Stimulated activated naive CD8-positive, alpha-beta T cell treated with anti-CD3 and anti-CD28 coated beads, Interleukin-15, Interleukin-2, amounts not matched to agents 100 ng/mL and 50 ng/mL, for 24 hours (primary cell): ENCODE data around the gene TMCC3.

Experiments
- H3K27ac Mint-ChIP-seq: one replicate; pipeline ENCODE4 v1.8.0; 2021; ENCODE audit warnings: mild to moderate bottlenecking, mixed read lengths
- H3K27me3 Mint-ChIP-seq: one replicate; pipeline ENCODE4 v1.8.0; 2021; ENCODE audit warnings: mixed read lengths
- H3K36me3 Mint-ChIP-seq: one replicate; pipeline ENCODE4 v1.8.0; 2021; ENCODE audit warnings: low read depth, mixed read lengths
- H3K4me1 Mint-ChIP-seq: one replicate; pipeline ENCODE4 v1.8.0; 2021; ENCODE audit warnings: low read depth, mixed read lengths
- H3K4me3 Mint-ChIP-seq: one replicate; pipeline ENCODE4 v1.8.0; 2021; ENCODE audit warnings: mild to moderate bottlenecking, mixed read lengths
- H3K9me3 Mint-ChIP-seq: one replicate; pipeline ENCODE4 v1.8.0; 2021; ENCODE audit warnings: mixed read lengths

Gene TMCC3

DNA sequence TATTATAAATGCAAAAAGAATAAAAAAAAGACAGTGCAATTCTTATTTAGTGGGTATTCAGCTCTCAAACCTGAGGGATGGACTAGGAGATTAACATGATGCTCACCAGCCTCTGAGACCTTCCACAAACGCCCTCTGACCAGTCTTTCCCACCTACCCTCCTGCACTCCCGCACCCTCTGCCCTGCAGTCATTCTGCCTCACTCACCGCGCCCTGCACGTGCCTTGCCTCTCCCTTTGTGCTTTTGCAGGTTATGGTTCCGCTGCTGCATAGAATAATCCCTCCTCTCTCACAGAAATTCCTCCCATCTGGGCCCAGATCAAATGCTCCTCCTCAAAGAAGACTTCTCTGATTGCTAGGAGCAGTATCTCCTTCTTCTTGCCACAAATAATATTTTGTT lies 28.5 kb upstream of the TMCC3 start:
- peaks cover 38% of the 10 kb centered on the region for H3K4me1 Mint-ChIP-seq
- peaks cover 4% of the 10 kb centered on the region for H3K9me3 Mint-ChIP-seq
- no peak overlapping the region for H3K4me3 Mint-ChIP-seq
- no peaks in the 10 kb centered on the region for H3K36me3 Mint-ChIP-seq
- no peak overlapping the region for H3K27ac Mint-ChIP-seq
- H3K27me3 Mint-ChIP-seq: peaks cover 3% of the 10 kb centered on the region

DNA sequence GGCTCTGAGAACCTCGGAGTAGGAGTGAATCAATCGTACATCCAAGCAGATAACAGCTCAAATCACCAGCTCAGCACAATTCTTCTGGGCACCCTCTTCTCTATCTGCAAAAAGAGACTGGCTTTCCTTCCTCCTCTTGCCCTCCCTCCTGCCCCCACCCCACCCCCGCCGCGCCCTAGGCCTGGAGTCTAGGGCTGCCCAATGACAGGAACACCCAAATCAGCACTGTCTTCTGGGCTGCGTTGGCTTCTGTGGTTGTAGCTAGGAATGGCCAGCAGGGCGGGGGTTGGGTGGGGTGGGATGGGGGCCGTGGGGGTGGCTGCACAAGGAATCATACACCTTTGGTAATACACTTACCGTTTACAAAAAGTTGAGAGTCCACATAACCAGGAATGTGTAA lies 28.0 kb upstream of the TMCC3 start:
- Mint-ChIP-seq H3K36me3 (no peaks in the 10 kb centered on the region), H3K9me3 (peaks cover 4% of the 10 kb centered on the region), H3K4me1 (peaks cover 34% of the 10 kb centered on the region), H3K27me3 (peaks cover 3% of the 10 kb centered on the region), H3K27ac (no peak overlapping the region), H3K4me3 (no peak overlapping the region)

DNA sequence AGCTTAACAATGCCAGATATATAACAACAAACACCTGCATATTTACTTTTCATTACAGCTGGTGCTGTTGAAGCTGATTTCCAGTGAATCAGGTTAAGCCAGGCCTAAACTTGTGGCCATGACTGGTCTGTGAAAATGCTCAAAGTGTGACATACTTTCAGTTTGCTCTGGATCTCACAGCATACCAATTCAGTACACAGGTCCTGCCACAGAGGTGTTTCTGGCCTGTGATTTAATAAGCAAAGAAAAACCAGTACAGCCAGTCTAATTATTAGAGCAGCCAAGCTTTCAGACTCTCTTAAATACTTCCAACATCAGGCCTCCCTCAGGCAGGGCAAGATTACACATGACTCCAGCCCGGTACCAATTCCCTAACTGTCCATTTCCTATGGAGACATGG lies 27.4 kb upstream of the TMCC3 start:
- peaks cover 4% of the 10 kb centered on the region for H3K9me3 Mint-ChIP-seq
- no peak overlapping the region for H3K27ac Mint-ChIP-seq
- H3K4me3 Mint-ChIP-seq: no peak overlapping the region
- no peaks in the 10 kb centered on the region for H3K27me3 Mint-ChIP-seq
- H3K36me3 Mint-ChIP-seq: no peaks in the 10 kb centered on the region
- peaks cover 30% of the 10 kb centered on the region for H3K4me1 Mint-ChIP-seq

DNA sequence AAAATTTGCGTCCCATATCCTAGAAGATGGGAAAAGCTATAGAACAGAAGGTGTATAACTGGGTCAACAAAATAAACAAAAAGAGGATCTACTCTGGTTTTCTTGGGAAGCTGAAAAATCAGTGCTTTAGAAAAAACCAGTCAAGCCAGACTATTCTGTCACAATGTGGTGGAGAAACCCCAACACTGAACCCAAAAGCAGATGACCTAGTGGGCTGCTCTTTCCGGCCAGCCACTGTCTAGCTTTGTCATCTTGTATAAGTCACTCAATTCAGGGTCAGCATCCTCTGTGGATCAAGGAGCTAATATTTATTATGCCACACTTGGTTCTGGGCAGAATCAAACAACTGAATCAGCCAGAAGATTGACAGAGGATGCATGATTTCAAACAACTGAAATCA lies 26.6 kb upstream of the TMCC3 start:
- Mint-ChIP-seq H3K4me1 (peaks cover 26% of the 10 kb centered on the region), H3K36me3 (no peaks in the 10 kb centered on the region), H3K27me3 (no peaks in the 10 kb centered on the region), H3K4me3 (no peak overlapping the region), H3K27ac (no peak overlapping the region), H3K9me3 (peaks cover 4% of the 10 kb centered on the region)

DNA sequence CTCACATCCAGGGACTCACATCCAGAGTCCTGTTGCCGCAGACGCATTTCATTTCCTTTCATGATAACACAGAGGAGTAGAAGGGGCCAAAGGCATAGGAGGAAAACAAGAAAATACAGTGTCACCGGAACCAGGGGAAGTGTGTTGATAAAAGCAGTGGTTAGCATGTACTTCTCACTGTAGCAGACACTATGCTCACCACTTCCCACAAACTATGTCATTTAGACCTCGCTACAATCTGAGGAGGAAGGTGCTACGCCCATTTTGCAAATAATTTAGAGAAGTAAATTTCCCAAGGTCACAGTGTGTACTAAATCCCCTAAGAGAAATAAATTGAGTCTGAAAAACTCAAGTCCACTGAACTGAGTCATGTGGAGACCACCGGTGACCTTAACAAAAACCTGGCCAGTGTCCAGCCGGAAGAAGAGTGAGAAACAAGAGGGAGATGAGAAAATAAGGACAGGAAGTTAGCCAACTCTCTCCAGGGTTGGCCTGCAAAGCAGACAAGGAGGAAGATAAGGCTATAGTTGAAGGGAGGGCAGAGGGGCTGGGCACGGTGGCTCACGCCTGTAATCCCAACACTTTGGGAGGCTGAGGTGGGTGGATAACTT lies 25.8 kb upstream of the TMCC3 start:
- Mint-ChIP-seq H3K4me3 (no peak overlapping the region), H3K36me3 (no peaks in the 10 kb centered on the region), H3K27ac (peak overlapping the region; percentile 8), H3K9me3 (peaks cover 4% of the 10 kb centered on the region), H3K27me3 (no peaks in the 10 kb centered on the region), H3K4me1 (peaks cover 26% of the 10 kb centered on the region)

DNA sequence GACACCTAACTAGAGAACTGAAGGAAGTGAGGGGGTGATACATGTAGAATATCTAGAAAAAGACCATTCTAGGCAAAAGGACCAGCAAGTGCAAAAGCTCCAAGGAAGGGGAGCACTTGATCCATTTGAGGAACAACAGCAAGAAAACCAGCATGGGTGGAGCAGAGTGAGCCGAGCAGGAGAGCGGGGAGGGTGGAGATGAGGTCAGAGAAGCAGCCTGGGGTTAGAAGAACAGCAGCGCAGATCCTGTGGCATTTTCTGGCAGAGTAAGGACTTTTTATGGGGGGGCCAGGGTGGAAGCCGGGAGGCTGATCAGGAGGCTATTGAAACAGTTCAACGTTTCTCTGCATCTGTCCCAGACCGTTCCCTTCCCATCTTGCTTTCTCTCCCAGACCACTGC lies 24.5 kb upstream of the TMCC3 start:
- Mint-ChIP-seq H3K27me3 (no peaks in the 10 kb centered on the region), H3K4me1 (peaks cover 26% of the 10 kb centered on the region), H3K27ac (no peak overlapping the region), H3K4me3 (no peak overlapping the region), H3K36me3 (no peaks in the 10 kb centered on the region), H3K9me3 (no peaks in the 10 kb centered on the region)

DNA sequence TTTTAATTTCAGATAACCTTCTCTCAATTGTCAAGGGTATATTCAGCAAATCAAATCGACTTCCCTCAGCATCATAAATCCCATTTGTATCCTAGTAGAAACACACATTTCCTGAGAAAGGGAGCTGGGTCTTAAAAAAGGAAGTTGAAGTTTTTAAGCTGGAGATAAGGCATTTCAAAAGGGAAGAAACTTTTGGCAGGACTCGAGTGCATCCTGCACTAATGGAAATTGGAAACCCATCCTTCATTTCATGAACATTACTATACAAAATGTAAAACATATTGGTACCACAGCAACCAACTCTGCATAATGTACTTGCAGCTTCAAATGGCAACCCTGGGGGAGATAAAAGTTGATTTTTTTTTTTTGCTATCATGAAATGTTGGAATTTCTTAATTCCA lies 23.7 kb upstream of the TMCC3 start:
- Mint-ChIP-seq H3K36me3 (no peaks in the 10 kb centered on the region), H3K4me1 (peaks cover 26% of the 10 kb centered on the region), H3K9me3 (no peaks in the 10 kb centered on the region), H3K27ac (no peak overlapping the region), H3K4me3 (no peak overlapping the region), H3K27me3 (no peaks in the 10 kb centered on the region)

DNA sequence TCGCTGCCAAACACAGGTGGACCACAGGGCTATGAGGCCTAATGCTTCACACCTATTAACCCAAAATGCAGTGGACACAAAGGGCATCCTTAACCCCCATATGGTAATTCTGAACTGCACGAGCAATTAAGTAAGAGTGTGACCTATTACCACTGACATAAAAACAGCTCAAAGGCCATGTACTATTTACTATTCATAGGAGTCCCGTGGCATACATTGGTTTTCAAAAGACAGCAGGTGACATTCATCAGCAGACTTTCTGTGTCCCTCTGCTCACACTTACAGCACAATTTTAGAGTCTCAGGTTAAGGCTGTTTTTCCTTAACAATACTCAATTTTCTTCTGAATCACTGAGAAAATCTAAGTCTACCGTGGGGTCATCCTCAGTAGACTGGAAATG lies 23.1 kb upstream of the TMCC3 start:
- H3K9me3 Mint-ChIP-seq: no peaks in the 10 kb centered on the region
- peaks cover 26% of the 10 kb centered on the region for H3K4me1 Mint-ChIP-seq
- no peak overlapping the region for H3K27ac Mint-ChIP-seq
- H3K36me3 Mint-ChIP-seq: no peaks in the 10 kb centered on the region
- H3K4me3 Mint-ChIP-seq: no peak overlapping the region
- H3K27me3 Mint-ChIP-seq: no peaks in the 10 kb centered on the region

DNA sequence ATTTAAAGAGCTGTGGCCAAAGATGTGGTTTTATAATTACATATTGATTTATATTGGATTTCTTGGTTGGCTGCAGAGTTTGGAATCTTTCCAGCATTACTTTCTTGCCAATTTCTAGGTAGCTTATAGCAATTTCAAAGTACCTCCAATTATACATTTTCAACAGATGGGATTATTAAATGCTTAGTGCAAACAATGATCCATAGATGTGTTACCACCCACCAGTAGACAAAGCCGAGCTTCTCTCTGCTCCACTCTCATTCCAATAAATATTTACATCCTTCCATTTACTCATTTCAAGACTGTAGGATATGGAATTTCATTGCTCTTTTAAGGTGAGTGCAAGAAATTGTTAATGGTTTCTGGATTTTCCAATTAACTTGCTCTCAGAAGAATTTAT lies 21.6 kb upstream of the TMCC3 start:
- Mint-ChIP-seq H3K4me1 (peaks cover 19% of the 10 kb centered on the region), H3K4me3 (no peak overlapping the region), H3K27ac (no peak overlapping the region), H3K36me3 (no peaks in the 10 kb centered on the region), H3K9me3 (no peaks in the 10 kb centered on the region), H3K27me3 (no peaks in the 10 kb centered on the region)

DNA sequence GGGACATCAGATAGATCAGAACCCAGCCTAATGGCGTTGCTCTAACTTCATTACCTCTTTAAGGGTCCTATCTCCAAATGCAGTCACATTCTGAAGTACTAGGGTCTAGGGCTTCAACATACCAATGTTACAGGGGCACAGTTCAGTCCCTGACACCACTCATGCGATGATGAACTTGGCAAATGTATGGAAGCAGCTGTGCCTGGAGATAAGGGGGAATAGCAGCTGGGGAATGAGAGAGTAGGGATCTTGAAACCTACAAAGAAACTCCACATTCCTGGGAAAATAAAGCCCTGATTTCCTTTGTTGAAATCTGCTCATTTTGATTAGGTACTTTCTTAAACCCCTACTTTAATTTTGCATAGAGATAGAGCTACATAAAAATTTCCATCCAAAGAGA lies 20.5 kb upstream of the TMCC3 start:
- Mint-ChIP-seq H3K36me3 (no peaks in the 10 kb centered on the region), H3K4me3 (no peak overlapping the region), H3K27me3 (no peaks in the 10 kb centered on the region), H3K27ac (no peak overlapping the region), H3K9me3 (no peaks in the 10 kb centered on the region), H3K4me1 (peaks cover 9% of the 10 kb centered on the region)

DNA sequence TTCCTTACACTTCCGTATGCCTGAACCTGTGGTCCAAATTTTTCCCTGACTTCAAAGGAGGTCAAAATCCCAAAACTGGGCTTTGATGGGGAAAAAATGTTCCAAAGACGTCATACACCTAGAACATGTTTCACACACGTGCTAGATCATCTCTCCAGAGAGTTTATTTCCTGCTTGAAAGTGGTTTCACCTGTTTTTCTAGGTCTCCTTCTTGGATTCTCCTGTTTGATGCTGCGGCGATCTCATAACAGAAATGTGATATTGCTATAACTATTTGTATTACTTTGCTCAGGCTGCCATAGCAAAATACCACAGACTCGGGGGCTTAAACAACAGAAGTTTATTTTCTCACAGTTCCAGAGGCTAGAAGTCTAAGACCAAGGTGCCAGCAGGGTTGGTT lies 19.7 kb upstream of the TMCC3 start:
- Mint-ChIP-seq H3K4me1 (peaks cover 5% of the 10 kb centered on the region), H3K27ac (no peak overlapping the region), H3K36me3 (no peaks in the 10 kb centered on the region), H3K9me3 (no peaks in the 10 kb centered on the region), H3K4me3 (no peak overlapping the region), H3K27me3 (no peaks in the 10 kb centered on the region)

DNA sequence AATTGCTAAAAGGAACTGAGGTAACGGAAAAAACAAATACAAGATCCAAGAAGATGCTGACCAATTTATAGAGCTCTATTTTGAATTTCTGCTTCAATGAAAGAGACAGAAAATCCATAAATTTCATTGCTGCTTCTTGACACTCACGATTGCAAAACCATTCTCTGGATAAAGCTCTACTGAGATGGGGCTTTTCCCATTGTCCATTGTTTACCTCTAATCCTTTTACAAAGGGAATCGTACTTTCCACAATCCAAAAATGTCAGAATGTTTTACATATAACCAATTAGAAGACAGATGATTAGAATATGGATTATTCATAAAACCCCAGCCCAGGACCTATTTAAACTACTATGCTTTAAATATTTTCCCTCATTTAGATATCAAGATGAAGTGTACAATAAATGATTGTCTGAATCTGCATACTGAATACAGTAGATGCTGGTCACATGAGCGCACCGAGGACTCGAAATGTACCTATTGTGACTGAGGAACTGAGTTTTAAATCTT lies 16.7 kb upstream of the TMCC3 start:
- no peak overlapping the region for H3K4me3 Mint-ChIP-seq
- H3K27me3 Mint-ChIP-seq: no peaks in the 10 kb centered on the region
- H3K4me1 Mint-ChIP-seq: no peaks in the 10 kb centered on the region
- H3K36me3 Mint-ChIP-seq: no peaks in the 10 kb centered on the region
- H3K9me3 Mint-ChIP-seq: no peaks in the 10 kb centered on the region
- H3K27ac Mint-ChIP-seq: no peak overlapping the region

DNA sequence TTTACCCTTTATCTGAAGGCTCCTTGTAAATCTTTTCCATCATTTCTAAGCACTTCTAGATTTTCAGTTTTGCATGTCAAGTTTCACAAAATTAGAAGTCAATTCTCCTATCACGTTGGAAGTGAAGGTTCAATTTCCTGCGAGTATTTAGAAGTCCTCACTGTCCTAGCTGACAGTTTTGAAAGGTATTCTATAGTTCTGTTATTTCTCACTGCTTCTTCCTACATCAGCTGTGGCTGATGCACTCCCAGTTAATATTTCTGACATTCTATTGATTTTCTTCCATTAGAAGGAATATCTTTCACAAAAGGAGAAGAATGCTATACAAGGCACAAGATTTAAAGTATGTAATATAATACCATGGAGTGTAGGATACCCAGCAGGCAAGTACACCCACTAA lies 15.8 kb upstream of the TMCC3 start:
- Mint-ChIP-seq H3K27me3 (no peaks in the 10 kb centered on the region), H3K4me3 (no peak overlapping the region), H3K27ac (no peak overlapping the region), H3K9me3 (no peaks in the 10 kb centered on the region), H3K4me1 (no peaks in the 10 kb centered on the region), H3K36me3 (no peaks in the 10 kb centered on the region)

DNA sequence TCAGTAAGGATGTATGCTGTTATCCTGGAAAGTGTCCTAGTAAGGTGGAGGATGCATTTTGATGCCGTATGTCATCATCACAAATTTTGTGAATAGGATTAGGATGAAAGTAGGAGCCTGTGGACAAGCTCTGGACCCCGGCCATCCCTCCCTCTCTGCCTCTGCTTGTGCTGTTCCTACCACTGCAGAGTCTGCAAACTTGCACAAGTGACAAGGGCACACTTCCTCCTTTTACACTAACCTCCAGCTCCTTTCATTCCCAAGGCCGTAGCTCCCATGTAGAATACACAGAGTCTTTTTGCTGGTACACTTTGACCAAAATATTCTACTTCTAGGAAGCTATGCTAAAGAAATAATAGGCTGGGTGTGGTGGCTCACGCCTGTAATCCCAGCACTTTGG lies 13.3 kb upstream of the TMCC3 start:
- Mint-ChIP-seq H3K4me3 (no peak overlapping the region), H3K27ac (no peak overlapping the region), H3K36me3 (no peaks in the 10 kb centered on the region), H3K27me3 (peaks cover 3% of the 10 kb centered on the region), H3K9me3 (no peaks in the 10 kb centered on the region), H3K4me1 (no peaks in the 10 kb centered on the region)

DNA sequence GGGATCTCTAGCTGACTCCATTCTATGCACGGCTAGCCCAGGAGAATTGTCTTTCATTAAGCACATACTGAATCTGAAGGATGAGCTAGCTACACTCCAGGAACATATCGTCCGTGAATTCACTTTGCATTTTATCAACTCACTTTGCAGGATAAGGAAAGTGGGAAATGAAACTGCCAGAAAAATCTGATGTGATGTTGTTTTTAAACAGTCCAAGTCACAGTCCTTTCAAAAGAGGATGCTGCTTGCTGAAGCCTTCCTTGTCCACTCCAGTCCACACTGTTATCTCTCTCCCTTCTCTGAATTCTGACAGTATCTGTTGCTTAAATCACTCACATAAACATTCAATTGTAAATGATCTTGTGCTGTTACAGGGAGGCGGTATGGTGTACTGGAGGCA lies 12.7 kb upstream of the TMCC3 start:
- Mint-ChIP-seq H3K27me3 (peaks cover 4% of the 10 kb centered on the region), H3K9me3 (no peaks in the 10 kb centered on the region), H3K4me1 (no peaks in the 10 kb centered on the region), H3K36me3 (no peaks in the 10 kb centered on the region), H3K4me3 (no peak overlapping the region), H3K27ac (no peak overlapping the region)

DNA sequence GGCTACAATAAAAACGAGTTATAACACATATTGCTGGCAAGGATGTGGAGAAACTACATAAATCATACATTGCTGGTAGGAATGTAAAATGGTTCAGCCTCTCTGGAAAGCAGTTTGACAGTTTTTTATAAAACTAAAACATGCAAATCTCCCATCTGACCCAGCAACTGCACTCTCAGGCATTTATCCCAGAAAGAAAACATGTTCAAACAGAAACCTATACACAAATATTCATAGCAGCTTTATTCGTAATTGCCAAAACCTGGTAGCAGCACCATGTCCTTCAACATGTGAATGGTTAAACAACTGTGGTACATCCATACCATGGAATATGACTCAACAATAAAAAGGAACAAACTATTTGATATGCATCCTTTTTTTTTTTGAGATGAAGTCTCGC lies 10.1 kb upstream of the TMCC3 start:
- Mint-ChIP-seq H3K4me3 (no peak overlapping the region), H3K9me3 (no peaks in the 10 kb centered on the region), H3K4me1 (no peaks in the 10 kb centered on the region), H3K27me3 (peaks cover 4% of the 10 kb centered on the region), H3K27ac (no peak overlapping the region), H3K36me3 (no peaks in the 10 kb centered on the region)
